Fibroblast of peridontal ligament (primary cell): ENCODE measurements around the gene UCK2.

Experiments used
- DNase-seq: peaks from one replicate; pipeline ENCODE4 v3.0.0-alpha.2; 2010; ENCODE audit errors: extremely low read depth

The UCK2 gene

GRCh38 chr1:165834229-165834628 is 6.8 kb downstream of the UCK2 start:
- no peak for DNase-seq

DNA sequence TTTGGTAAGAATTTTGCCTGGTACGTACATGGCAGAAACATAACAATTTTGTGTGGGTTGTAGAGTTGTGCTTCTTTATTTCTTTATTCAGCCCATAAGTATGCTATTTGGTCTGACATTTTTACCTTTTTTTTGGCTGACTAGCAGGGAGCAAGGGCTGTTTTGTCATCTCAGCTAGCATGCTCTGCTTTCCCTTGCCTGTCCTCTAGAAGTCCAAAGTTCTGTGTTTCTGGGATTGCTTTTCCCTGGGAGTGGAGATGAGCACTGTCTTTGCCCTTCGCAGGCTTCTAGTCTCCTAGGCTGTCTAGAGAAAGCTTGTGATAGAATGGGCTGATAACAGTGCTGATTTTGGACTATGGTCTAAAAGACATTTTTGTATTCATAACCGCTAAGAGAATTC is 7.5 kb downstream of the UCK2 start:
- no peak for DNase-seq

DNA sequence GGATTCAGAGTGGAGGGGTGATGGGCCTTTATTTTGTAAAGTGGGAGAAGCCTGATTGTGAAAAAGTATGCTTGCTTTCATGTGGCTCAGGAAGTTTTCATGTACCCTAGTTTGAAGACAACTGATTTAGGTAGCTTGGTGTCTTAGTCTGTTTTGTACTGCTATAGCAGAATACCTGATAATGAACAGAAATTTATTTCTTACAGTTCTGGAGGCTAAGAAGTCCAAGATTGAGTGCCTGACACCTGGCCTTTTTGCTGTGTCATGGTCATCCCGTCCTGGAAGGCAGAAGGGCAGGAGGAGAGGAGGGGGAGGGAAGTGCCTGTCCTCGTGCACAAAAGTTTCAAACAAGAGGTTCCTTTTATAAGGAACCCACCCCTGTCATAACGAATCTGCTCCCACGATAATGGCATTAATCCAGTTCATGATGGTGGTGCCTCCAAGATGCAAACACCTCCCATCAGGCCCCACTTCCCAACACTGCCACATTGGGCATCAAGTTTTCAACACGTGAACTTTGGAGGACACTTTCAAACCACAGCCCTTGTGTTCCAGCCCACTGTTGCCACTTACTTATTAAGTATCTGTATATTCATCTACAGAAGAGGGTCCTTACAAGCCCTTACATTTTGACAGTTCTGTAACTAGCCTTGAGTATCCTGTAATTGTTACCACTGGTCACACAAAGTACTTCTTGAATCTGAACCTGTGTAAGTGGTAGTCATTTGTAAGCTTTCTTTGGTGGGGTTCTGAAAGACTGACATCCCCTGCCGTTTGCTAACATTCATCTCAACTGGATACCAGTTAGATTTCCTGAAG is 9.5 kb downstream of the UCK2 start:
- DNase-seq: no peak

- no peak for DNase-seq
Observed at GRCh38 chr1:165837838-165838364, 10.5 kb downstream of the UCK2 start.

GRCh38 chr1:165840423-165840822 is 13.0 kb downstream of the UCK2 start:
- DNase-seq: no peak

- peak; percentile 21 for DNase-seq
Observed at GRCh38 chr1:165841582-165842017, 14.2 kb downstream of the UCK2 start.

- no peak for DNase-seq
Observed at GRCh38 chr1:165842023-165842670, 14.7 kb downstream of the UCK2 start.

DNA sequence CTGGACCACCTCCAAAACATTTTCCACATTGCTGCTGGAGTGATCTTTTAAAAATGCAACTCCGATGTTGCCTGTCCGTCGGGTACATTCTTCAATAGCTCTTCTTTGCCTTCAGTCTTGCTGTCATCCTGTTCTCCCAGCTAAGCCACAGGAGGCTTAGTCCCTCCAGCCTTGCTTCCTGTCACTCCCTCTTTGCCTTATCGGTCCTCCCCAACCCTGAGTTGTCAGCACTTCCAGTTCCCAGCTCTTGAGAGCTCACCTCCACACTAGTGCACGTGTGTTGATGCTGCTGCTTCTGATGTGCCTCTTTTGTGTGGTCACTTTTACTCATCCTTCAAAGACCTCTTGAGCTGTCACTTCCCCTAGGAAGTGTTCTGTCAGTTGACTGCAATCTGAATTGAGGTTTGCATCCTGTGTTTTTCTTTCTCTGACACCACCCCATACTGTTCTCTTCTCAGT is 15.3 kb downstream of the UCK2 start:
- DNase-seq: peak; percentile 59

DNA sequence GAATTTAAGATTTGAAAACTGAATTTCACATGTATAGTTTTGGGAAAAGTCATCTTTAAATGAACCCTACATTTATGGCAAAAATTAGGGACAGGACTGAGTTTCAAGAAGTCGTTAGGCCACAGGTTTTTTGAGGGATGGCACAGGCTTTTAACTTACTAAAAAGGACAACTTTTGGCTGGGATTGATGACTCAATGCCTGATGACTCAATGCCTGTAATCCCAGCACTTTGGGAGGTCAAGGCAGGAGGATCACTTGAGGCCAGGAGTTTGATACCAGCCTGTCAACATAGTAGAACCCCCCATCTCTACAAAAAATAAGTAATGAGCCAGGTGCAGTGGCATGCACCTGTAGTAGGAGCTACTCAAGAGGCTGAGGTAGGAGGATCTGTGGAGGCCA is 15.9 kb downstream of the UCK2 start:
- no peak for DNase-seq

GRCh38 chr1:165844114-165844798 is 16.8 kb downstream of the UCK2 start:
- no peak for DNase-seq

DNA sequence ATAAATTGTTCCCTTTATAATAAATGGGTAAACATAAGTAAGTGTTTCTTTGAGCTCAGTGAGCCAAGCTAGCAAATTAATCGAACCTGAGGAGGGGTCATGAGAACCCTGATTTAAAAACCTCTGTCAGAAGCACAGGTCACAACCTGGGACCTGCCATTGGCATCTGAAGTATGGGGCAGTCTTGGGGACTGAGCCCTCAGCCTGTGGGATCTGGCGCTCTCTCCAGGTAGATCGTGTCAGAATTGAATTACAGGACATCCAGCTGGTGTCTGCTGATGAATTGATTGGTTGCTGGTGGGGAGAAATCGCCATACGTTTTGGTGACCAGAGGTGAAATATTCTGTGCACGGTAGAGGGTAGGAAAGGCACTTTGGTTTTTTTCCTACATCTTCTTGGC is 17.5 kb downstream of the UCK2 start:
- DNase-seq: no peak

GRCh38 chr1:165845569-165845968 is 18.2 kb downstream of the UCK2 start:
- no peak for DNase-seq

DNA sequence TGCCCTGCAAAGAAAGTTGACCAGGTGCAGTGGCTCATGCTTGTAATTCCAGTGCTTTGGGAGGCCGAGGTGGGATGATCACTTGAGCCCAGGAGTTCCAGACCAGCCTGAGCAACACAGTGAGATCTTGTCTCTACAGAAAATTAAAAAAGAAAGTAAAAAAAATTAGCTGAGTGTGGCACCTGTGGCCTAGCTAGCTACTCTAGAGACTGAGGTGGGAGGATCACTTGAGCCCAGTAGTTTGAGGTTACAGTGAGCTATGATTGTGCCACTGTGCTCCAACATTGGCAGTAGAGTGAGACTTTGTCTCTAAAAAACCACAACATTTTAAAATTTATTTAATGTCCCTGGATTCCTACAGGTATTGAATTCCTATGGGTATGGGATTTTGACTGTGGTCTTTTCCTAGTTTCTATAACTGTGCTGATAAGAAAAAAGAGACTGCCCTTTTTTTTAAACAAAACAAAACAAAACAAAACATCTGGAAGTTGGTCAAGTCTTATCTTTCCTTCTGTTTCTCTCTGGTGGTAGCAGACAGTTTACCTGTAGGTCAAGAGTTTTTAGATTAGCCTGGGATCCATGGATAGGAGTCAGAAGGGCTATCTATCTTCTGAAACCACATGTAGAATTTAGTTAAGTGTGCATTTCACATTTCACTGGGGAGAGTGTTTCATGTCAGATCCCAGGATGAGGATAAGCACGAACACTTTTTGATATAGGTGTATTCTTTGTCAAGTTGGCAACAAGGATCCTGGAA is 18.8 kb downstream of the UCK2 start:
- no peak for DNase-seq

DNA sequence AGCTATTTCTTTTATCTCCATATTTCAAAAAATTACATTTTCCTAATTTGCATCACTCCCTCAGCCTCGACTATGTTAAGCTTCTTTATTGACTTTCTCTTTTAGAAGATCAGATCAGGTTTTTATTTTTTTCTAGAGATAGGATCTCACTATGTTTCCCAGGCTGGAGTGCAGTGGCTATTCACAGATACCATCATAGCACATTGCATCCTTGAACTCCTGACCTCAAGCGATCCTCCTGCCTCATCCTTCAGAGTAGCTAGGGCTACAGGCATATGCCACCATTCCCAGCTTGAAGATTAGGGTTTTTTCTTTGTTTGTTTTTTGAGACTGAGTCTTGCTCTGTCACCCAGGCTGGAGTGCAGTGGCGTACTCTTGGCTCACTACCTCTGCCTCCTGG is 20.1 kb downstream of the UCK2 start:
- DNase-seq: no peak

DNA sequence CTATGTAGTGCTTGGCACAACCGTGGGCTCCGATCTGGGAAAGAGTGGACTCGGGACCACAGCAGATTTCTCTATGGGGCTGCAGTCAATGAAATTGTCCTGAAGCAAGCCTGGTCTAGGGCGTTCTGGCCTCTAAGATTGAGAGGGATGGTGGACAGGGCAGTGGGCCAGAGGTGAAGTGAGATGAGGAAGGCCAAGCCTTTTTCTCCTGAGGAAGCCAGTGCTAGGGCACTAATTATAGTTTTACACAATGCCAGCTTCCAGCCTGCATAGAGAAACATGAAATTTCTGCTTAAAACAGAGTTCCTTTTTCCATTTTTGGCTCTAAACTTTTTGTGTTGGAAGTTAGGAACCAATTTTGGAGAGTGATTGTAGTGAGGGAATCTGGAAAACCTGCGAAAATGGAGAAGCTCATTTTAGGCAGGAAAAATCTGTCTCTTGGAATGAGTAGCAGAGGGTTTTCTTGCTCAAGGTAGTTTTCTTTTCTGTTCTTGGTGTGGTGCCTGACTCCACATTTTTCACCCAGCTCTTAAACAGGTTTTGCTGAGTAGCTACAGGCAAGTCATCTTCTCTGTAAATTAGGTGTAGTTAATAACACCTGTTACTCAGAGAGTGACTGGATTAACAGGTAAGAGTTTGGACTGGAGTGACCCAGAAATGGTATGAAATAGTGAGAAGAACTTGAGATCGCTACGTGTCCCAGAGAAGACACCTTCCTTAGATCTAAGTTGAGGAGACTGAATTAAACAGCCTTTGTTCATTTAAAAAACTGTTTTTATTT is 22.1 kb downstream of the UCK2 start:
- DNase-seq: no peak

DNA sequence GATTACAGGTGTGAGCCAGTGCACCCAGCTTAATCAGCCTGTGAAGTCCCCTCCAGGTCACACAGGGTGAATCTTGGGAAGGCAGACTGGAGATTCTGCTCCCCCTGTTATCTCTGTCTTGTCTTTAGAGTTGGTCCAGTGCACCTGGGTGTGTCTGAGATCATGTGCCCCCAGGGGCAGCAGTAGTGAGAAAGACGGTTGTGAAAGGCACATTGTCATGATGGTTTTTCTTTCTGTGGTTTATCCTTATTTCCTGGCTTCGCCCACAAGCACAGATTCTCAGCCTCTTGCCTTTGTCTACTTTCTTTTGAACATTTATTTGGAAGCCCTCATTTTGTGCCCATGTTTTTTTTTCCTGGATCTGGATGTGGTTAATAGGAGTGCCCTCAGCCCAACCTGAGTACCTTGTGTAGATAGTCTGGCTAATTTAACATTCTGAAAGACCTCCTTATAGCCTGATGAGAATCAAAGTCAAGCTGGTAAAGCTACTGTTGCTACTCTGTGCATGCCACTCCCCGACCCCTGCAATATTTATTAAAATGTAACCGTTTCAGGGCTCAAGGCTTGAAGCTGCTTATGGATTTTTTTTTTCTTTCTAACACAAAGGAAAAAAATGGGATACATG is 23.7 kb downstream of the UCK2 start:
- DNase-seq: peak; percentile 33

- DNase-seq: no peak
Observed at GRCh38 chr1:165852871-165853270, 25.5 kb downstream of the UCK2 start.

GRCh38 chr1:165853528-165854075 is 26.2 kb downstream of the UCK2 start:
- no peak for DNase-seq

DNA sequence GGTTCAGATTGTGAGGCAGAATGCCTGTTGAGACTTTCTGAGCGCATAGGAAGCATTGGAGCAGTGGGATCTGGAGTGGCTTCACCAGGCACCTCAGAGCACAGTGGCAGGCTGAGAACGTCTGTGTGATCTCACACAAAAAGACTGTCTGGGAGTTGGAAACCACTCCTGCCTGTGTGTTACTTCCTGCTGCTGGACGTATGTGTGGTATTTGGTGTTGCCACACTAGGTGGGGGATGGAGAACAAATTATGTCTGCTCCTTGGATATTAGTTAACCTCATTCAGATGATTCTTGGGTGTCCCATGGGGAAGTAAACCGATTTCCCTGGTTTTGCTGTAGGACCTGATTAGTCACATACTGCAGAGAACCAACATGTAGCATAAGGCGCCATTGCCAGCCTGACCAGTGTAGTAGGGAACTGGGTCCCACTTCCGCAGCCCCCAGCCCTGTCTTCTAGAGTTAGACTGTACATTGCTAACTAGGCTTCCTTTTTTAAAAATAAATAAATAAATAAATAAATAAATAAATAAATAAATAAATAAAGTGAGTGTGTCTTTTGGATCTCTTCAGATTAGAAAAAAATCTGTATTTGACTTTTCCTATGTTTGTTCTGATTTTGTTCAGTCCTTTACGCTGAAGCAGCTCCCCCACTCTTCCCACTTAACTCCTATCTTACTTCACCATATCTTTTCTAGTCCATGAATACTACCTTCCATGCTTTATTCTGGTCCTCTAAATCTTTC is 26.9 kb downstream of the UCK2 start:
- peak; percentile 93 for DNase-seq
